ENCODE results near the gene KRT10.

GRCh38 chr17:40775945-40776344, 46.5 kb downstream of the KRT10 start:
- TF ChIP-seq CTCF (IDR thresholded peaks at IDR 0.05): no peak
- TF ChIP-seq POLR2AphosphoS5 (IDR thresholded peaks at IDR 0.05): no peak

All from gastroesophageal sphincter (tissue), 3 donors.